HepG2 (cell line): ENCODE results near the gene PIKFYVE. TPM values are rescaled to one million over a fixed set of nuclear protein-coding genes. Genes with fewer than 3 reads are reported as not detected.
A peak's percentile ranks its signal among the peaks of the same experiment; 100 is the strongest.

Source experiments
- ARID2 ChIP-seq: sonication (generic); formaldehyde crosslinking; IDR thresholded peaks from 2 replicates; pipeline ENCODE4 v1.8.1; 2022; ENCODE audit warnings: mild to moderate bottlenecking, missing genetic modification reagents, borderline replicate concordance
- ATF6 ChIP-seq: sonication (generic); formaldehyde crosslinking; conservative IDR thresholded peaks from 2 replicates; pipeline ENCODE4 v1.4.0; 2020; ENCODE audit warnings: missing genetic modification reagents
- CBX2 ChIP-seq, 2 experiments: fragments of 200-600 bp in 1 of 2; sonication (generic); formaldehyde crosslinking in 1 of 2; IDR thresholded peaks; 2 replicates each; pipeline versions ENCODE4 v1.7.0 to v1.8.1; 2018 to 2022; ENCODE audit warnings: low read depth in 2 of 2, low read length in 1 of 2, mild to moderate bottlenecking in 1 of 2, missing genetic modification reagents in 1 of 2
- CENPBD1 ChIP-seq: sonication (generic); formaldehyde crosslinking; IDR thresholded peaks from 2 replicates; pipeline ENCODE4 v1.8.0; 2022; ENCODE audit warnings: missing genetic modification reagents, low read depth, mild to moderate bottlenecking, borderline replicate concordance
- KDM1A ChIP-seq: IDR thresholded peaks from 2 replicates; pipeline ENCODE4 v1.6.1; 2016; ENCODE audit warnings: missing compliant biosample characterization
- MAFF ChIP-seq: IDR thresholded peaks from 2 replicates; pipeline ENCODE4 v1.6.1; 2011; ENCODE audit warnings: low read depth, low read length, improper control_type of control experiment
- MTF2 ChIP-seq: sonication (generic); formaldehyde crosslinking; IDR thresholded peaks from 2 replicates; pipeline ENCODE4 v1.5.0; 2020; ENCODE audit warnings: missing genetic modification reagents, borderline replicate concordance
- ONECUT2 ChIP-seq: sonication (generic); formaldehyde crosslinking; IDR thresholded peaks from 2 replicates; pipeline ENCODE4 v1.4.0; 2020; ENCODE audit warnings: missing genetic modification reagents
- PHF21A ChIP-seq: sonication (generic); formaldehyde crosslinking; IDR thresholded peaks from 2 replicates; pipeline ENCODE4 v1.5.0; 2020; ENCODE audit warnings: mild to moderate bottlenecking, missing genetic modification reagents
- SATB2 ChIP-seq: sonication (generic); formaldehyde crosslinking; IDR thresholded peaks from 2 replicates; pipeline ENCODE4 v1.5.0; 2020; ENCODE audit warnings: missing genetic modification reagents
- SKI ChIP-seq: fragments of 450-650 bp; IDR thresholded peaks from one replicate; pipeline ENCODE4 v1.6.1; 2018; ENCODE audit warnings: mild to moderate bottlenecking; ENCODE audit not compliant: partially characterized antibody
- TBX2 ChIP-seq: sonication (generic); formaldehyde crosslinking; IDR thresholded peaks from 2 replicates; pipeline ENCODE4 v1.5.0; 2020; ENCODE audit warnings: missing genetic modification reagents, mild to moderate bottlenecking, borderline replicate concordance
- TCF7L2 ChIP-seq: IDR thresholded peaks from 2 replicates; pipeline ENCODE4 v1.6.1; 2011; ENCODE audit warnings: mild to moderate bottlenecking, low read depth, low read length, moderate library complexity
- ZFP1 ChIP-seq: IDR thresholded peaks from 2 replicates; pipeline ENCODE4 v1.6.1; 2016
- ZNF136 ChIP-seq: sonication (generic); formaldehyde crosslinking; IDR thresholded peaks from 2 replicates; pipeline ENCODE4 v1.8.1; 2022; ENCODE audit warnings: low read depth, mild to moderate bottlenecking, moderate library complexity, missing genetic modification reagents
- ZNF282 ChIP-seq: fragments of 450-650 bp; IDR thresholded peaks from 2 replicates; pipeline ENCODE4 v1.6.1; 2018; ENCODE audit not compliant: partially characterized antibody
- ZNF354B ChIP-seq: sonication (generic); formaldehyde crosslinking; IDR thresholded peaks from 2 replicates; pipeline ENCODE4 v1.8.0; 2022; ENCODE audit warnings: mild to moderate bottlenecking, missing genetic modification reagents
- ZNF580 ChIP-seq: IDR thresholded peaks from 2 replicates; pipeline ENCODE4 v1.6.1; 2016; ENCODE audit warnings: low read depth, borderline replicate concordance
- ZNF672 ChIP-seq: sonication (generic); formaldehyde crosslinking; IDR thresholded peaks from 2 replicates; pipeline ENCODE4 v1.8.1; 2022; ENCODE audit warnings: missing genetic modification reagents
- ZNF749 ChIP-seq: sonication (generic); formaldehyde crosslinking; IDR thresholded peaks from 2 replicates; pipeline ENCODE4 v1.8.0; 2022; ENCODE audit warnings: mild to moderate bottlenecking, missing genetic modification reagents, moderate library complexity, borderline replicate concordance
- ZNF790 ChIP-seq: sonication (generic); formaldehyde crosslinking; IDR thresholded peaks from 2 replicates; pipeline ENCODE4 v1.8.0; 2022; ENCODE audit warnings: missing genetic modification reagents, mild to moderate bottlenecking, borderline replicate concordance
- polyA plus RNA-seq, 8 experiments: library from polyadenylated mRNA; depleted of rRNA in 3 of 8; stranded (reverse) in 7 of 8; unstranded in 1 of 8; fragments of >200 nt; fragmentation: Illumina TruSeq in 4 of 8; extraction: Trizol in 4 of 8; gene quantifications; 2 replicates each; pipeline versions ENCODE4 v1.2.1 to v1.2.3, GENCODE V29; 2011 to 2016; ENCODE audit warnings: low read depth in 4 of 8, missing spikeins in 1 of 8, mixed read lengths in 1 of 8; ENCODE audit not compliant: insufficient read depth in 1 of 8
- total RNA-seq, 5 experiments: library from RNA; depleted of rRNA; stranded (reverse); fragments of >200 nt; fragmentation: Illumina TruSeq; extraction: Trizol; gene quantifications; 2 replicates each; pipeline ENCODE4 v1.2.3, GENCODE V29; 2016; ENCODE audit warnings: low read depth in 1 of 5
- TF ChIP-seq, protein P1 (sequence below): sonication (generic); formaldehyde crosslinking; IDR thresholded peaks from 2 replicates; pipeline ENCODE4 v1.5.1; 2020; ENCODE audit warnings: mild to moderate bottlenecking, missing genetic modification reagents, moderate library complexity

Gene PIKFYVE
- total and polyA plus RNA-seq, 2 of the 13 experiments (the other 11 are each of a cell fraction or from before 2014, with no cell fraction given) = 20.2 to 21.7 TPM

GRCh38 chr2:208254871-208255556, 11.0 kb upstream of the PIKFYVE start, which contains the start of gene IDH1 (continued):
- TF ChIP-seq ATF6 (CRISPR knock-in tag) (no peak), TBX2 (CRISPR knock-in tag) (peak; percentile 76; the same call in 1 of the 2 replicates), ZNF672 (CRISPR knock-in tag) (no peak), SATB2 (CRISPR knock-in tag) (0 out of 2 replicates have a peak, but pooled peaks have one; percentile 49), ZNF136 (no peak), ZNF354B (0 out of 2 replicates have a peak, but pooled peaks have one; percentile 43), ARID2 (CRISPR knock-in tag) (no peak; the same call in 1 of the 2 replicates), MTF2 (CRISPR knock-in tag) (no peak; the same call in 1 of the 2 replicates), ONECUT2 (CRISPR knock-in tag) (0 out of 2 replicates have a peak, but pooled peaks have one; percentile 24), TCF7L2 (no peak), CBX2 (IDR thresholded peaks at IDR 0.05; ENCODE audit: low read depth, low read length) (no peak), CBX2 (CRISPR knock-in tag; IDR thresholded peaks at IDR 0.05; ENCODE audit: low read depth) (no peak), ZNF580 (CRISPR knock-in tag) (peak; percentile 86), PHF21A (peak; percentile 91), MAFF (no peak), ZNF749 (CRISPR knock-in tag) (no peak), SKI (no peak), KDM1A (no peak), ZNF282 (no peak), ZFP1 (no peak), ZNF790 (CRISPR knock-in tag) (peak; percentile 22; the same call in 1 of the 2 replicates), CENPBD1 (CRISPR knock-in tag) (no peak)
- TF ChIP-seq, protein P1, sequence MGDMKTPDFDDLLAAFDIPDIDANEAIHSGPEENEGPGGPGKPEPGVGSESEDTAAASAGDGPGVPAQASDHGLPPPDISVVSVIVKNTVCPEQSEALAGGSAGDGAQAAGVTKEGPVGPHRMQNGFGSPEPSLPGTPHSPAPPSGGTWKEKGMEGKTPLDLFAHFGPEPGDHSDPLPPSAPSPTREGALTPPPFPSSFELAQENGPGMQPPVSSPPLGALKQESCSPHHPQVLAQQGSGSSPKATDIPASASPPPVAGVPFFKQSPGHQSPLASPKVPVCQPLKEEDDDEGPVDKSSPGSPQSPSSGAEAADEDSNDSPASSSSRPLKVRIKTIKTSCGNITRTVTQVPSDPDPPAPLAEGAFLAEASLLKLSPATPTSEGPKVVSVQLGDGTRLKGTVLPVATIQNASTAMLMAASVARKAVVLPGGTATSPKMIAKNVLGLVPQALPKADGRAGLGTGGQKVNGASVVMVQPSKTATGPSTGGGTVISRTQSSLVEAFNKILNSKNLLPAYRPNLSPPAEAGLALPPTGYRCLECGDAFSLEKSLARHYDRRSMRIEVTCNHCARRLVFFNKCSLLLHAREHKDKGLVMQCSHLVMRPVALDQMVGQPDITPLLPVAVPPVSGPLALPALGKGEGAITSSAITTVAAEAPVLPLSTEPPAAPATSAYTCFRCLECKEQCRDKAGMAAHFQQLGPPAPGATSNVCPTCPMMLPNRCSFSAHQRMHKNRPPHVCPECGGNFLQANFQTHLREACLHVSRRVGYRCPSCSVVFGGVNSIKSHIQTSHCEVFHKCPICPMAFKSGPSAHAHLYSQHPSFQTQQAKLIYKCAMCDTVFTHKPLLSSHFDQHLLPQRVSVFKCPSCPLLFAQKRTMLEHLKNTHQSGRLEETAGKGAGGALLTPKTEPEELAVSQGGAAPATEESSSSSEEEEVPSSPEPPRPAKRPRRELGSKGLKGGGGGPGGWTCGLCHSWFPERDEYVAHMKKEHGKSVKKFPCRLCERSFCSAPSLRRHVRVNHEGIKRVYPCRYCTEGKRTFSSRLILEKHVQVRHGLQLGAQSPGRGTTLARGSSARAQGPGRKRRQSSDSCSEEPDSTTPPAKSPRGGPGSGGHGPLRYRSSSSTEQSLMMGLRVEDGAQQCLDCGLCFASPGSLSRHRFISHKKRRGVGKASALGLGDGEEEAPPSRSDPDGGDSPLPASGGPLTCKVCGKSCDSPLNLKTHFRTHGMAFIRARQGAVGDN (CRISPR knock-in tag) = peak; percentile 83
